ENCODE data around the gene CENPB.
"Not testable (repeated sequence)": the region's sequence is repeated elsewhere in the genome, so short reads cannot be mapped to it uniquely, and the experiment has no call there.

The CENPB gene

DNA sequence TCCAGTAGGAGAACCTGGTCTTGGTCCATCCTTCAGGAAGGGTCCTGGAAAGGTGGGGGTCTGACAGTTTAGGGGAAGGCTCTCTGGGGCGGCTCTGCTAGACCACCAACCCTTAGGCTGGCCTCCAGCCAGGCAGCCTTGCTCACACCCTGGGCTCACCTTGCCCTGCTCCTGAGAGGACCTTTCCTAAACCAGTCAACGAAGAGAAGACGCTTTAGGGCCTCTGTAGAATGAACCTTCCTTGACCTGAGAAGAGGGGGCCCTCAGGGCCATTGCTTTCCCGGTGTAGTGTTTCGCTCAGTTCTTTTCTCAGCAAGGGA, 10.6 kb upstream of the CENPB start:
- H3K4me3 ChIP-seq (replicated peaks; ENCODE audit: low read depth, low read length), result peak overlapping the region; percentile 94
- TF ChIP-seq, protein P1, sequence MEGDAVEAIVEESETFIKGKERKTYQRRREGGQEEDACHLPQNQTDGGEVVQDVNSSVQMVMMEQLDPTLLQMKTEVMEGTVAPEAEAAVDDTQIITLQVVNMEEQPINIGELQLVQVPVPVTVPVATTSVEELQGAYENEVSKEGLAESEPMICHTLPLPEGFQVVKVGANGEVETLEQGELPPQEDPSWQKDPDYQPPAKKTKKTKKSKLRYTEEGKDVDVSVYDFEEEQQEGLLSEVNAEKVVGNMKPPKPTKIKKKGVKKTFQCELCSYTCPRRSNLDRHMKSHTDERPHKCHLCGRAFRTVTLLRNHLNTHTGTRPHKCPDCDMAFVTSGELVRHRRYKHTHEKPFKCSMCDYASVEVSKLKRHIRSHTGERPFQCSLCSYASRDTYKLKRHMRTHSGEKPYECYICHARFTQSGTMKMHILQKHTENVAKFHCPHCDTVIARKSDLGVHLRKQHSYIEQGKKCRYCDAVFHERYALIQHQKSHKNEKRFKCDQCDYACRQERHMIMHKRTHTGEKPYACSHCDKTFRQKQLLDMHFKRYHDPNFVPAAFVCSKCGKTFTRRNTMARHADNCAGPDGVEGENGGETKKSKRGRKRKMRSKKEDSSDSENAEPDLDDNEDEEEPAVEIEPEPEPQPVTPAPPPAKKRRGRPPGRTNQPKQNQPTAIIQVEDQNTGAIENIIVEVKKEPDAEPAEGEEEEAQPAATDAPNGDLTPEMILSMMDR (IDR thresholded peaks at IDR 0.05; ENCODE audit: low read depth, low read length, missing control alignments), result no peak
- DNase-seq (ENCODE audit: extremely low read depth, low read depth), result no peak

GRCh38 chr20:3796477-3797225, 10.1 kb upstream of the CENPB start:
- no peak for DNase-seq (ENCODE audit: extremely low read depth, low read depth)
- H3K4me3 ChIP-seq (replicated peaks; ENCODE audit: low read depth, low read length), result peak overlapping the region; percentile 94
- TF ChIP-seq, protein P1 (IDR thresholded peaks at IDR 0.05; ENCODE audit: low read depth, low read length, missing control alignments), result no peak

DNA sequence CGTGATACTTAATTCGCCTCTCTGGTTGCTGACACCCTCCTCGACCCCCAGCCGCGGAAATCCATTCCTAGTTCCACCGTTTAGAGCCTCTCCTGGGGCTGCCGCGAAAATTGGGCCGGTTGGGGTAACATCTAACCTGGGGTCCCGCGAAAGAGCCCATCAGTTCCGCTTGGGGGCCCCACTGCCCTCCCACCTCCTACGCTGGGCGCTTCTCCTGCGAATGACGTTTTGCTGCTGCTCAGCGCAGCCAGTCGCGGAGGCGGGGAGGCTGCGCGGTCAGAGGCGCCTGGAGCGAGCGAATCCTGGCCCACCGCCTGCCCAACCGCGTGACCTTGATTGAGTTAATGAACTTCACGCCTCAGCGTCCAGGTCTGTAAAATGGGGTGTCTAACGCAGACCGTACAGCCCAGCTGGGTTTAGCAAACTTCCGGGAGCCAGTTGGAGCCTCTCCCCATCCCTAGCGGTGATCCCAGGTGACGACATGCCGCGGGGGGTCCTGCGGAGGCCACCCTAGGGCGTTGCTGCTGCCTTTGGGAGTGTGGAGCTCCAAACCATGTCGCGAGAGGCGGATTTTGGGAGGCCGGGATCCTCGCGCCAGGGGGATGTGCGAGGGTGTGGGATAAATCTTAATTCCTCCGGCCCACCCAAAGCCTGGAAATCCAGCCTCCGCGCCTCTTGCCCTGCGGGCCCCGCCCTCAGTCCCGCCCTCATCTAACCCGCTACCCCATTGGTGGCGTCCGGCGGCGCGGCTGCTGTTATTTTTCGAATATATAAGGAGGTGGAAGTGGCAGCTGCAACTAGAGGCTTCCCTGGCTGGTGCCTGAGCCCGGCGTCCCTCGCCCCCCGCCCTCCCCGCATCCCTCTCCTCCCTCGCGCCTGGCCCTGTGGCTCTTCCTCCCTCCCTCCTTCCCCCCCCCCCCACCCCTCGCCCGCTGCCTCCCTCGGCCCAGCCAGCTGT, 9.2 kb upstream of the CENPB start, which contains the start of gene CDC25B:
CDC25B (plus strand) TSS at position 800 of the 958 bp plus-strand sequence. CDS start 222 bp downstream, outside the sequence.
- peak within 1 kb of the TSS; percentile 94 for H3K4me3 ChIP-seq (replicated peaks; ENCODE audit: low read depth, low read length)
- TF ChIP-seq, protein P1 (IDR thresholded peaks at IDR 0.05; ENCODE audit: low read depth, low read length, missing control alignments), result peak; percentile 24
- DNase-seq (ENCODE audit: extremely low read depth, low read depth), result peak; percentile 72

DNA sequence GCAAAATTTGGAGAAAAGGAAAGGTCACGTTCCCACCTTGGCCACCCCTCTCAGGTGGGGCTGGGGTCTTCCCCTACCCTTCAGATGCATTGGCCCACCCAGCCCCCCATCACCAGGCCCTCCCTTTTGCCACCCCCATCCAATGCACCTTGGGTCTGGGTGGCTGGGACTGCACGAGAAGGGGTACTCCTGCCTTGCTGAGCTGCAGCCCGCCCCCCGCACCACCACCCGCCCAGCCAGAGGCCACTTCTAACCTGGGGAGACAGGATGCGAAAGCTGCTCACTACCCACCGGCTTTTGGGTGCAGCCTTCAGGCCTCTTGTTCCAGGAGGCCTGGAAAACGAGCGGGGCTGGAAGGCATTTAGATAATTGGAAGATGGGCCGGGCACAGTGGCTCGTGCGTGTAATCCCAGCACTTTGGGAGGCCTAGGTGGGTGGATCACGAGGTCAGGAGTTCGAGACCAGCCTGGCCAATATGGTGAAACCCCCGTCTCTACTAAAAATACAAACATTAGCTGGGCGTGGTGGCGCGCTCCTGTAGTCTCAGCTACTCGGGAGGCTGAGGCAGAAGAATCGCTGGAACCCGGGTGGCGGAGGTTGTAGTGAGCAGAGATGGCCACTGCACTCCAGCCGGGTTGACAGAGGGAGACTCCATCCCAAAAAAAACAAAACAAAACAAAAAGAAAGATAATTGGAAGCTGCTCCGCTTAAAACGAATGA, 8.3 kb upstream of the CENPB start:
- TF ChIP-seq, protein P1 (IDR thresholded peaks at IDR 0.05; ENCODE audit: low read depth, low read length, missing control alignments), result no peak
- peak overlapping the region; percentile 94 for H3K4me3 ChIP-seq (replicated peaks; ENCODE audit: low read depth, low read length)

DNA sequence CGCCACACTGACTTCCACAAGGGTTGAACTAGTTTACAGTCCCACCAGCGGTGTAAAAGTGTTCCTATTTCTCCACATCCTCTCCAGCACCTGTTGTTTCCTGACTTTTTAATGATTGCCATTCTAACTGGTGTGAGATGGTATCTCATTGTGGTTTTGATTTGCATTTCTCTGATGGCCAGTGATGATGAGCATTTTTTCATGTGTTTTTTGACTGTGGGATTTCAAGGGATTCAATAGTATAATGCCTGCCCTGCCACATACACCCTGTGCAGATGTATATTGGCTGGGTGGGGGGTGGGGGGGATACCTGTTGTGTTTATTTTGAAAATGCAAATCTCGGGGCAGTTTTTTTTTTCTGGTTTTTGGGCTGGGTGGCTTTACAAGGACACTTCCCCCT, 7.6 kb upstream of the CENPB start:
- H3K4me3 ChIP-seq (replicated peaks; ENCODE audit: low read depth, low read length); DNase-seq (ENCODE audit: extremely low read depth, low read depth): not testable (repeated sequence)

More for the DNA sequence above, 8.3 kb upstream of the CENPB start:
- DNase-seq (ENCODE audit: extremely low read depth, low read depth), result no peak

DNA sequence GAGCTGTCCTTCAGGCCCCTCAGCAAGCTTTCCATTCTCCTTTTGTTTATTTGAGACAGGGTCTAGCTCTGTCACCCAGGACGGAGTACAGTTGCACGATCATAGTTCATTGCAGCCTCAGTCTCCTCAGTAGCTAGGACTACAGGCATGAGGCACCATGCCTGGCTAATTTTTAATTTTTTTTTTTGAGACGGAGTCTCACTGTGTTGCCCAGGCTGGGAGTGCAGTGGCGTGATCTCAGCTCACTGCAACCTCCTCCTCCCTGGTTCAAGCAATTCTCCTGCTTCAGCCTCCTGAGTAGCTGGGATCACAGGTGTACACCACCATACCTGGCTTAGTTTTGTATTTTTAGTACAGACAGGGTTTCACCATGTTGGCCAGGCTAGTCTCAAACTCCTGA, 2.7 kb upstream of the CENPB start:
- not testable (repeated sequence) for DNase-seq (ENCODE audit: extremely low read depth, low read depth); H3K4me3 ChIP-seq (replicated peaks; ENCODE audit: low read depth, low read length)

DNA sequence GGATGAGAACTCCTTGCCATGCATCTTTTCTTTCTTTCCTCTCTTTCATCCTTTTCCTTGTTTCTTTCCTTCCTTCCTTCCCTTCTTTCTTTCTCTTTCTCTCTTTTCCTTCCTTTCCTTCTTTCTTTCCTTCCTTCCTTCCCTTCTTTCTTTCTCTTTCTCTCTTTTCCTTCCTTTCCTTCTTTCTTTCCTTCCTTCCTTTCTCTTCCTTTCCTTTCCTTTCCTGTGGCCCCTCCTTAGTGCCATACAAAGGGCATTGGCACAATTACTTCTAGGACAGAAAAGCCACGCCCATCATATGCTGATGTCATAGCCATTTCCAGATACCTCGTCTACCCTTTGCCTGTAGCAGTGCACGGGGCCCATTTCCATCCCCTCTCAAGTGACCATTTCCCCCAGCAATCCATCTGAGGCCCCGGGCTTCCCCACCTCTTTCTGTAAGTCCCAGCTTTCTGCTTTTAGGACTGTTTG, 2.2 kb upstream of the CENPB start:
- DNase-seq (ENCODE audit: extremely low read depth, low read depth), result no peak
- TF ChIP-seq, protein P1 (IDR thresholded peaks at IDR 0.05; ENCODE audit: low read depth, low read length, missing control alignments), result no peak
- no peak overlapping the region for H3K4me3 ChIP-seq (replicated peaks; ENCODE audit: low read depth, low read length)
